GM12878 (cell line): Measurements from ENCODE around the gene CYP8B1. TPM values are rescaled to one million over a fixed set of nuclear protein-coding genes. Genes with fewer than 3 reads are reported as not detected.

Experiments used
- ATAC-seq: fragments of 200-7000 bp; cut with Tn5 transposase; 3 replicates; pipeline ENCODE4 v1.9.1; 2020; ENCODE audit warnings: mild to moderate bottlenecking, moderate library complexity
- BruUV-seq: library from RNA; stranded (reverse); fragments of 400-500 nt; replicated peaks from 2 replicates; lab custom pipeline; 2021; lab: Mats Ljungman, UMichigan
- CTCF ChIA-PET: fragments of 300-600 bp; sonication (Branson Sonifier 250); formaldehyde crosslinking; extraction: SDS; loops from one replicate; lab custom pipeline; 2021; ENCODE audit warnings: inconsistent platforms; lab: Yijun Ruan, JAX
- POLR2A ChIA-PET: fragments of 350-600 bp; formaldehyde crosslinking; extraction: SDS; loops from one replicate; lab custom pipeline; 2021; ENCODE audit warnings: inconsistent platforms; lab: Charles Lee
- RAD21 ChIA-PET: fragments of 300-600 bp; sonication (Branson Sonifier 250); formaldehyde crosslinking; loops from one replicate; lab custom pipeline; 2023; ENCODE audit warnings: antibody characterized with exemption; ENCODE audit not compliant: unreplicated experiment; lab: Charles Lee
- SMC1A ChIA-PET: fragments of 300-600 bp; sonication (Branson Sonifier 250); formaldehyde crosslinking; loops from one replicate; lab custom pipeline; 2023; ENCODE audit not compliant: unreplicated experiment, uncharacterized antibody; lab: Charles Lee
- DNase-seq: peaks from one replicate; pipeline ENCODE4 v3.0.0-alpha.2; 2011; ENCODE audit warnings: low read depth, low spot score
- FAIRE-seq: peaks from 3 replicates; lab custom pipeline; 2011; peaks lifted over from hg19 to GRCh38; lab: Jason Lieb, UNC
- H2AFZ ChIP-seq: 2 replicates; pipeline ENCODE4 v1.6.0; 2011; ENCODE audit warnings: low read depth, low read length, control low read depth; ENCODE audit not compliant: control insufficient read depth
- H3K27ac ChIP-seq: 2 replicates; pipeline ENCODE4 v1.5.1; 2011; ENCODE audit warnings: control low read depth; ENCODE audit not compliant: control insufficient read depth, insufficient read depth
- H3K27me3 ChIP-seq, 2 experiments: replicated peaks in 1 of 2; 2 replicates each; pipeline versions ENCODE4 v1.6.0 to v1.6.1; 2011; ENCODE audit warnings: low read length in 1 of 2; ENCODE audit not compliant: control insufficient read depth in 2 of 2, insufficient read depth in 2 of 2
- H3K36me3 ChIP-seq, 2 experiments: 2 replicates each; pipeline ENCODE4 v1.5.1; 2011; ENCODE audit warnings: low read length in 1 of 2; ENCODE audit not compliant: control insufficient read depth in 2 of 2, insufficient read depth in 2 of 2
- H3K4me1 ChIP-seq: 2 replicates; pipeline ENCODE4 v1.6.1; 2011; ENCODE audit warnings: mild to moderate bottlenecking, low read length, moderate library complexity, mixed read lengths; ENCODE audit not compliant: control insufficient read depth, insufficient read depth
- H3K4me2 ChIP-seq: 2 replicates; pipeline ENCODE4 v1.6.0; 2011; ENCODE audit warnings: control low read depth; ENCODE audit not compliant: control insufficient read depth, insufficient read depth
- H3K4me3 ChIP-seq: fragments of 200-600 bp; sonication (generic); 2 replicates; pipeline ENCODE4 v1.5.1; 2016
- H3K79me2 ChIP-seq: 2 replicates; pipeline ENCODE4 v1.6.0; 2011; ENCODE audit warnings: low read length; ENCODE audit not compliant: control insufficient read depth, insufficient read depth
- H3K9ac ChIP-seq: 2 replicates; pipeline ENCODE4 v1.8.0; 2011; ENCODE audit warnings: low read length, control low read depth, mixed read lengths; ENCODE audit not compliant: control insufficient read depth, insufficient read depth
- H3K9me3 ChIP-seq: replicated peaks from 3 replicates; pipeline ENCODE4 v1.5.1; 2011; ENCODE audit warnings: mild to moderate bottlenecking, low read length; ENCODE audit not compliant: control insufficient read depth, insufficient read depth
- H4K20me1 ChIP-seq: 2 replicates; pipeline ENCODE4 v1.6.0; 2011; ENCODE audit not compliant: control insufficient read depth, insufficient read depth
- ASH2L ChIP-seq: fragments of 300-600, 200-600 bp; sonication (generic); IDR thresholded peaks from 2 replicates; pipeline ENCODE4 v1.6.1; 2017; ENCODE audit warnings: low read depth, mild to moderate bottlenecking, borderline replicate concordance
- BCL11A ChIP-seq: IDR thresholded peaks from 2 replicates; pipeline ENCODE4 v1.6.1; 2011; ENCODE audit warnings: low read depth, low read length
- CBX3 ChIP-seq: fragments of 200-600 bp; sonication (generic); IDR thresholded peaks from 2 replicates; pipeline ENCODE4 v1.6.1; 2016; ENCODE audit warnings: low read depth, borderline replicate concordance
- GATAD2B ChIP-seq: fragments of 450-650 bp; conservative IDR thresholded peaks from 2 replicates; pipeline ENCODE4 v1.6.1; 2017; ENCODE audit warnings: low read depth, mild to moderate bottlenecking, moderate library complexity
- HDAC6 ChIP-seq: fragments of 200-600 bp; sonication (generic); IDR thresholded peaks from one replicate; pipeline ENCODE4 v1.8.0; 2017; ENCODE audit warnings: antibody characterized with exemption; ENCODE audit not compliant: unreplicated experiment
- HSF1 ChIP-seq: fragments of 150-350 bp; IDR thresholded peaks from 2 replicates; pipeline ENCODE4 v1.6.1; 2014; ENCODE audit warnings: mild to moderate bottlenecking, low read depth, low read length
- JUND ChIP-seq: IDR thresholded peaks from 2 replicates; pipeline ENCODE4 v1.6.1; 2012; ENCODE audit warnings: low read depth, mild to moderate bottlenecking, low read length, improper control_type of control experiment, moderate library complexity
- KLF5 ChIP-seq: fragments of 450-650 bp; IDR thresholded peaks from 2 replicates; pipeline ENCODE4 v1.6.1; 2014; ENCODE audit warnings: mild to moderate bottlenecking; ENCODE audit not compliant: partially characterized antibody
- NR2C2 ChIP-seq: IDR thresholded peaks from 2 replicates; pipeline ENCODE4 v1.6.1; 2011; ENCODE audit warnings: borderline replicate concordance, low read depth; ENCODE audit not compliant: control insufficient read depth, insufficient read length
- RAD21 ChIP-seq: IDR thresholded peaks from 2 replicates; pipeline ENCODE4 v1.6.1; 2011; ENCODE audit warnings: mild to moderate bottlenecking, low read depth, low read length, moderate library complexity; ENCODE audit not compliant: insufficient read depth
- RB1 ChIP-seq: fragments of 450-650 bp; formaldehyde crosslinking; IDR thresholded peaks from 2 replicates; pipeline ENCODE4 v1.6.1; 2017; ENCODE audit warnings: mild to moderate bottlenecking, borderline replicate concordance
- SIX5 ChIP-seq: IDR thresholded peaks from 2 replicates; pipeline ENCODE4 v1.6.1; 2011; ENCODE audit warnings: mild to moderate bottlenecking, low read depth, low read length, moderate library complexity; ENCODE audit not compliant: severe bottlenecking
- SMARCA5 ChIP-seq: fragments of 450-650 bp; IDR thresholded peaks from 2 replicates; pipeline ENCODE4 v1.6.1; 2017; ENCODE audit warnings: mild to moderate bottlenecking
- WGBS: methylation state at CpG from one replicate; pipeline ENCODE4 v1.1.6; 2016; ENCODE audit warnings: low lambda C conversion rate; ENCODE audit not compliant: insufficient replicate concordance, insufficient coverage; ENCODE audit errors: missing lambda C conversion rate; 5-methylcytosine and 5-hydroxymethylcytosine counted together
- in situ Hi-C: fragments of 300-500 bp; cut with MboI; formaldehyde crosslinking; loops from 9 replicates; pipeline ENCODE4 v1.14.3; 2018; ENCODE audit warnings: mixed read lengths
- intact Hi-C: fragments of 100-400 bp; cut with micrococcal nuclease; formaldehyde crosslinking; loops from one replicate; pipeline ENCODE4 v1.14.2; 2022; ENCODE audit not compliant: unreplicated experiment
- polyA plus RNA-seq, 11 experiments: library from polyadenylated mRNA; depleted of rRNA in 4 of 11; unstranded in 6 of 11; stranded (reverse) in 5 of 11; fragments of >200 nt; fragmentation: Nextera tagmentation in 4 of 11; fragmentation: Illumina TruSeq in 1 of 11; extraction: Ambion mirVana in 4 of 11; extraction: Trizol in 1 of 11; gene quantifications; 1 replicate in 1 of 11; 2 replicates in 10 of 11; pipeline versions ENCODE4 v1.2.1 to v1.2.3, GENCODE V29; 2011 to 2016; ENCODE audit warnings: inconsistent platforms in 2 of 11, missing spikeins in 2 of 11, low read depth in 1 of 11
- total RNA-seq, 4 experiments: library from RNA; depleted of rRNA in 3 of 4; stranded (reverse); fragments of >200 nt in 3 of 4; fragmentation: Illumina TruSeq in 1 of 4; extraction: Trizol in 1 of 4; gene quantifications; 2 replicates each; pipeline versions ENCODE4 v1.2.1 to v1.2.3, GENCODE V29; 2013 to 2021
- TF ChIP-seq, protein P1 (sequence below): IDR thresholded peaks from 2 replicates; pipeline ENCODE4 v1.6.1; 2011; ENCODE audit warnings: borderline replicate concordance, low read depth, mild to moderate bottlenecking, moderate library complexity, mixed read lengths, low read length; ENCODE audit not compliant: insufficient read depth; ENCODE audit errors: extremely low read length
- TF ChIP-seq, protein P2 (sequence below), 3 experiments: IDR thresholded peaks in 2 of 3; conservative IDR thresholded peaks in 1 of 3; 2 replicates each; pipeline ENCODE4 v1.5.1; 2011; ENCODE audit warnings: low read depth in 3 of 3, low read length in 3 of 3, mild to moderate bottlenecking in 3 of 3, control low read depth in 2 of 3, moderate library complexity in 2 of 3, inconsistent platforms in 1 of 3, mixed read lengths in 1 of 3; ENCODE audit not compliant: control insufficient read depth in 2 of 3, insufficient read depth in 1 of 3; ENCODE audit errors: extremely low read depth in 1 of 3

Gene CYP8B1
- total and polyA plus RNA-seq, 10 of the 15 experiments (the other 5 are each of a cell fraction or from before 2014, with no cell fraction given), result 0.08 TPM; not detected in 9

GRCh38 chr3:42880601-42881451, 5.1 kb upstream of the CYP8B1 start (continued):
- TF ChIP-seq RB1 (peak; percentile 63; the same call in 1 of the 2 replicates), RAD21 (peak; percentile 80), JUND (peak; percentile 5; the same call in 1 of the 2 replicates), GATAD2B (peak; percentile 59; the same call in 1 of the 2 replicates), SMARCA5 (no peak), BCL11A (no peak)
- TF ChIP-seq, all 136 proteins: peak for 27

DNA sequence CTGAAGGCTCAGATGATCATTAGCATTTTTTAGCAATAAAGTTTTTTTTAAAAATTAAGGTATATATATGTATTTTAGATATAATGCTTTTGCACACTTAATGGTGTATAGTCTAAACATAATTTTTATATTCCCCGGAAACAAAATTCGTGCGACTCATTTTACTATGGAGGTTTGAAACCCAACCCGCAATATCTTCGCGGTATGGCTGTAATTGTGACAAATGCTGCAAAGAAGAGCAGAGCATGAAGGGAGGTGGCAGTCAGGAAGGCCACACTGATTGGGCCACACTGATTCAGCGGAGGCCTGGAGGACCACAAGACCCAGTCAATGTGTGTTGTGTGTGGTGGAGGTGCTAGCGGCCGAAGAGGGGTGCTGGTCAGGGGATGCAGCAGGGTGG, 4.5 kb upstream of the CYP8B1 start:
- ChIA-PET CTCF (interaction anchor here (0.6 to 3.6 kb wide), 2 partner anchors 40 to 94 kb away, joined by 3 to 24 read pairs; no protein-coding TSS in a partner anchor), POLR2A (no interaction called here), RAD21 (no interaction called here), SMC1A (interaction anchor here (1.6 to 3.5 kb wide), 2 partner anchors 37 to 41 kb away, joined by 5 to 9 read pairs; no protein-coding TSS in a partner anchor)
- no TSS peak for BruUV-seq
- Histone ChIP-seq H3K27ac (no peak overlapping the region), H3K36me3 (no peaks in the 10 kb centered on the region), H2AFZ (peak overlapping the region; percentile 76), H3K4me1 (peaks cover 4% of the 10 kb centered on the region; the same call in 1 of the 2 replicates), H3K9ac (no peak overlapping the region), H4K20me1 (no peaks in the 10 kb centered on the region), H3K4me3 (peak overlapping the region; percentile 64; the same call in 1 of the 2 replicates), H3K4me2 (peak overlapping the region; percentile 58), H3K79me2 (no peaks in the 10 kb centered on the region), H3K27me3 (no peaks in the 10 kb centered on the region), H3K9me3 (no peaks in the 10 kb centered on the region; the same call in 1 of the 3 replicates)
- FAIRE-seq (no peak), DNase-seq (no peak), ATAC-seq (no peak)
- WGBS, result 87% methylated on average over 9 of the region's 9 CpGs
- in situ Hi-C loops (no loop called here), intact Hi-C loops (loop anchor here (2.0 kb wide), 1 partner anchor 41 kb away; no protein-coding TSS in a partner anchor)
- no peak for TF ChIP-seq HDAC6
- no peak for TF ChIP-seq HSF1
- TF ChIP-seq, protein P1, sequence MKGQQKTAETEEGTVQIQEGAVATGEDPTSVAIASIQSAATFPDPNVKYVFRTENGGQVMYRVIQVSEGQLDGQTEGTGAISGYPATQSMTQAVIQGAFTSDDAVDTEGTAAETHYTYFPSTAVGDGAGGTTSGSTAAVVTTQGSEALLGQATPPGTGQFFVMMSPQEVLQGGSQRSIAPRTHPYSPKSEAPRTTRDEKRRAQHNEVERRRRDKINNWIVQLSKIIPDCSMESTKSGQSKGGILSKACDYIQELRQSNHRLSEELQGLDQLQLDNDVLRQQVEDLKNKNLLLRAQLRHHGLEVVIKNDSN, result no peak
- TF ChIP-seq CBX3, result no peak
- no peak for TF ChIP-seq SIX5
- no peak for TF ChIP-seq RAD21
- no peak for TF ChIP-seq NR2C2
- no peak for TF ChIP-seq ASH2L
- TF ChIP-seq, protein P2, sequence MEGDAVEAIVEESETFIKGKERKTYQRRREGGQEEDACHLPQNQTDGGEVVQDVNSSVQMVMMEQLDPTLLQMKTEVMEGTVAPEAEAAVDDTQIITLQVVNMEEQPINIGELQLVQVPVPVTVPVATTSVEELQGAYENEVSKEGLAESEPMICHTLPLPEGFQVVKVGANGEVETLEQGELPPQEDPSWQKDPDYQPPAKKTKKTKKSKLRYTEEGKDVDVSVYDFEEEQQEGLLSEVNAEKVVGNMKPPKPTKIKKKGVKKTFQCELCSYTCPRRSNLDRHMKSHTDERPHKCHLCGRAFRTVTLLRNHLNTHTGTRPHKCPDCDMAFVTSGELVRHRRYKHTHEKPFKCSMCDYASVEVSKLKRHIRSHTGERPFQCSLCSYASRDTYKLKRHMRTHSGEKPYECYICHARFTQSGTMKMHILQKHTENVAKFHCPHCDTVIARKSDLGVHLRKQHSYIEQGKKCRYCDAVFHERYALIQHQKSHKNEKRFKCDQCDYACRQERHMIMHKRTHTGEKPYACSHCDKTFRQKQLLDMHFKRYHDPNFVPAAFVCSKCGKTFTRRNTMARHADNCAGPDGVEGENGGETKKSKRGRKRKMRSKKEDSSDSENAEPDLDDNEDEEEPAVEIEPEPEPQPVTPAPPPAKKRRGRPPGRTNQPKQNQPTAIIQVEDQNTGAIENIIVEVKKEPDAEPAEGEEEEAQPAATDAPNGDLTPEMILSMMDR (IDR thresholded peaks at IDR 0.05 in 2 of 3, conservative IDR thresholded peaks at IDR 0.05 in 1 of 3; ENCODE audit: control insufficient read depth in 2 of 3, extremely low read depth in 1 of 3, insufficient read depth in 1 of 3, low read depth in 3 of 3, low read length in 3 of 3), result no peak
- TF ChIP-seq RB1, result no peak
- TF ChIP-seq KLF5, result no peak
